Hepatocyte (in vitro differentiated cells): Measurements from ENCODE around the gene ITGB1.

ENCODE experiments used
- EZH2phosphoT487 ChIP-seq: fragments of 200-600 bp; sonication (generic); IDR thresholded peaks from one replicate; pipeline ENCODE4 v1.6.1; 2018; ENCODE audit warnings: antibody characterized with exemption, mild to moderate bottlenecking, low read depth, moderate library complexity; ENCODE audit not compliant: unreplicated experiment, severe bottlenecking
- TF ChIP-seq, protein P1 (sequence below): fragments of 200-600 bp; sonication (generic); IDR thresholded peaks from 2 replicates; pipeline ENCODE4 v1.5.1; 2016; ENCODE audit warnings: antibody characterized with exemption, mild to moderate bottlenecking; ENCODE audit not compliant: poor library complexity

DNA sequence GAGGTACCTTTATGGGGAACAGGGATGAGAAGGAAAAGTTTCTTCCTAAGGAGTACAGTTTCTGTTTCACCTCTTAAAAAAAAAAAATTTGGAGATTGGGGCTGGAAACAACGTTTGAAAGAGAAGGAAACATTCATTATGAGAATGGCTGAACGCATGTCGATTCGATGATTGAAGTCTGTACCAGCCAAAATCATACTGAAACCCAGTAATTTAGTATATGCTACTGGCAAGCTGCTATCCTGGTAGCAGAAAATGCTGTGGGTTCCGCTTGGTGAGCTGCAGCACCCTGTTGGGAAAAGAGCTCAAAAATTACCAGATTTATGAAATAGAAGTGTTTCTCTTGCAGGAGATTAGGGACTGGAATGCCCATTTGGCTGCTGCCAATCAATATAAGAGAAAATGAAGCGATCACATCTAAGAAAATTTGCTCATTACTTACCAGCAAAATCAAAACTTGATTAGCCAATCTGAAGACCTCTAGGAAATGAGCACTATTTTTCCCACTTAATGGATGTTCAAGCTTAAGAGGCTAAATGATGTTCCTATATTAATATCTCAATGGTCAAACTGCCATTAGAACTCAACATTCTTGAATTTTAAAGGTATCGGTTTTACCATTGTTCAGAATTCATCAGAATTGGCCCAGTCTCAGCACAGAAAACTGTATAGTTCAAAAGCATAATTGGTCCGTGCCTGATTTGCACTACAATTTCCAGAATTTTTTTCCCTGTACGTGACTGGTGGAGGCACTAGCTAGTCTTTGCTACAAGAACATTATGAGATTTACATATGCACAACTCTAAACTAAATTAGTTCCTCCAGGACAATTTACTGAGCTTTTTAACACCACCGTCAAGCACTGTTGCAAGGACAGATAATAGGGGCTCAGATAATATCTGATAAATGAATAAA lies 1.2 kb upstream of the ITGB1 start:
- no peak for TF ChIP-seq EZH2phosphoT487
- TF ChIP-seq, protein P1, sequence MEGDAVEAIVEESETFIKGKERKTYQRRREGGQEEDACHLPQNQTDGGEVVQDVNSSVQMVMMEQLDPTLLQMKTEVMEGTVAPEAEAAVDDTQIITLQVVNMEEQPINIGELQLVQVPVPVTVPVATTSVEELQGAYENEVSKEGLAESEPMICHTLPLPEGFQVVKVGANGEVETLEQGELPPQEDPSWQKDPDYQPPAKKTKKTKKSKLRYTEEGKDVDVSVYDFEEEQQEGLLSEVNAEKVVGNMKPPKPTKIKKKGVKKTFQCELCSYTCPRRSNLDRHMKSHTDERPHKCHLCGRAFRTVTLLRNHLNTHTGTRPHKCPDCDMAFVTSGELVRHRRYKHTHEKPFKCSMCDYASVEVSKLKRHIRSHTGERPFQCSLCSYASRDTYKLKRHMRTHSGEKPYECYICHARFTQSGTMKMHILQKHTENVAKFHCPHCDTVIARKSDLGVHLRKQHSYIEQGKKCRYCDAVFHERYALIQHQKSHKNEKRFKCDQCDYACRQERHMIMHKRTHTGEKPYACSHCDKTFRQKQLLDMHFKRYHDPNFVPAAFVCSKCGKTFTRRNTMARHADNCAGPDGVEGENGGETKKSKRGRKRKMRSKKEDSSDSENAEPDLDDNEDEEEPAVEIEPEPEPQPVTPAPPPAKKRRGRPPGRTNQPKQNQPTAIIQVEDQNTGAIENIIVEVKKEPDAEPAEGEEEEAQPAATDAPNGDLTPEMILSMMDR: no peak
